Measurements from ENCODE around the gene RGS3.

The RGS3 gene

GRCh38 chr9:113492343-113493202 is 29.0 kb downstream of the RGS3 start:
- DNase-seq: no peak

DNA sequence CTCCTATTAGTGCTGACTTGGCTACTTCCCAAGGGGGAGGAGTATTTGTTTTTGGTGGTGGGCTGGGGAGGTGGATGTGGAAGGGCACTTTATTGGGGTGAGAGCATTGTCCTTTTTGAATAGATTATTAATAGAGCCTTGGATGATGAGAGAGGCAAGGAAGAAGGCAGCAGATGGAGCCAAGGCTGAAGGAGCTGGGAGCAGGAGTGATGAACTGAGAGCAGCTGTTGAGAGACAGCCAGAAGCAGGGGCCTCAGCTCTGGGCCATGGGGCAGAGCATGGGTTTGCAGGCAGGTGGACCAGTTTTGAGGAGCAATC is 29.6 kb downstream of the RGS3 start:
- DNase-seq: no peak

DNA sequence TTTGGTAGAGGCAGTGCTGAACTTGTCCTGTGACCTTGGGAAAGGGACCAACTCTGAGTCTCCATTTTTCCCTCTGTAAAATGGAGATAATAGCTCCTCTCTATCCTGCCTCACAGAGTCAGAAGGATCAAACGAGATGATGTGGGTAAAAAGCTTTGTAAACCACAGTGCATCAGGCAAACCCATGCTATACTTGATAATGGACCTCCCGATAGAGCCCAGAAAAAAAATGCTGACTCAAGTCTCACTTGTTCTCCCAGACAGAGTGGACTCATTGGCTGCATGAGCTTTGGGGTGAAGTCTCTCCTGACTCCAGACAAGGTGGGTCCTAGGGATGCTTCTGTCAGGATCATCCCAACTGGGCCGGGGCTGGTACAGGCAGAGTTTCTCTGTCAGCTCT is 32.0 kb downstream of the RGS3 start:
- DNase-seq: no peak

DNA sequence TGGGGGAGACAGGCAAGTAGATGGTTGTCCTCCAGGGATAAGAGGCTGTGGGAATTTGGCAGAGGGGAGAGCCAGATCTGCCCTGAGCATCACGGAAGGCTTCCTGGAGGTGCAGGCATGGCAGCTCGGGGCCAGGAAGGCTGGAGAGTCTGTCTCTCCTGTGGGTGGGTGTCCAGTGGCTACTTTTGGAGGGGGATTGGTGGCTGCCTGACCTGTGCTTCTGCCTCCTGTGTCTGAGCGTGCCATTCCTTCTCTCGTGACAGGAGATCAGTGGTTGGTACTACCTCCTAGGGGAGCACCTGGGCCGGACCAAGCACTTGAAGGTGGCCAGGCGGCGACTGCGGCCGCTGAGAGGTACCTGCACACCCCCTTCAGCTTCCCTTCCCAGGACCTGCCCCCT is 33.5 kb downstream of the RGS3 start:
- DNase-seq: no peak

- no peak for DNase-seq
Measured at GRCh38 chr9:113499153-113499875, 35.8 kb downstream of the RGS3 start.

DNA sequence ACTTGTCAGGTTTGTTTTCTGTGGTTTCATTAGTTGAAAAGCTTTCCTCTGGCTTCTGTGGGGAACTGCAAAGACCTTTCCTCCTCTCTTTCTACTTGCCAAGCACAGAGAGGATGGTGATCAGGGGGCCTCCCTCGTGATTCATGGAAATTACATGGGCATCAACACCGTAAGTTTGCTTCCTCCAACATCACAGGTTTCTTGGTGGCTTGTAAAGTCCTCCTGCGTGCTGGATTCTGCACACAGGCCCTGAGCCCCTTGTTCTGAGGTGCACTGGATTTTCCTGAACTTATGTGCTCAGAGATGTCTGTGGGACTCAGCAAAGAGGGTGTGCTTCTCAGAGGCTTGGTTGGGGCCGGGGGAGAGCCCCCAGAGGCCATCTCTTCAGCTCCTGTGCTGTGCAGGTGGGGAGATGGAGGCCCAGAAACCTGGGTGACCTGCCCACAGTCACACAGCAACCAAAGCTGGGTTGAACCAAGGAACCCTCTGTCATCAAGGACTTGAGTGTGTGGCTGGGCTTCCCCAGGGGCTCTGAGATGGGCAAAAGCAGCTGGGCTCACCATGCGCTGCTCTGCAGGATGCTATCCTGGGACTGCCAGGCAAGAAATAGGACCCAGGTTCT is 36.5 kb downstream of the RGS3 start:
- no peak for DNase-seq

GRCh38 chr9:113501129-113501686 is 37.7 kb downstream of the RGS3 start:
- DNase-seq: no peak

DNA sequence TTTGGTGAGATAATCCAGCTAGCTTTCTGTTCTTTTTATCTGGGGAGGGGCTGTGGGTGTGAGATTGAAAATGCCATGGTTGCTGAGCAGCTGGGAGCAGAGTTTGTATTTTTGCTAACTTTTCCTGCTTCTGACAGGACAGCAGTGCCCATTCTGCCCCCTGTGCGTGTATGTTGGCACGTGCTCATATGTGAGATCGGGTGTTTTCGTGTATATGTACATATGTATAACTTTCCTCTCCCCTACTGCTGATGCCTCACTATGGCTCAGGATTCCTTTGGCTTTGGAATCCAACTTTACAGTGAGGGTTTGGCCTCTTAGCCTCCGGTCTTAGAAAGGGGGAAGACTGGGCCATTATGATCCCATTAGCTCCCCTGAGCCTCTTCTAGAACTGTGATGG is 38.3 kb downstream of the RGS3 start:
- DNase-seq: no peak

DNA sequence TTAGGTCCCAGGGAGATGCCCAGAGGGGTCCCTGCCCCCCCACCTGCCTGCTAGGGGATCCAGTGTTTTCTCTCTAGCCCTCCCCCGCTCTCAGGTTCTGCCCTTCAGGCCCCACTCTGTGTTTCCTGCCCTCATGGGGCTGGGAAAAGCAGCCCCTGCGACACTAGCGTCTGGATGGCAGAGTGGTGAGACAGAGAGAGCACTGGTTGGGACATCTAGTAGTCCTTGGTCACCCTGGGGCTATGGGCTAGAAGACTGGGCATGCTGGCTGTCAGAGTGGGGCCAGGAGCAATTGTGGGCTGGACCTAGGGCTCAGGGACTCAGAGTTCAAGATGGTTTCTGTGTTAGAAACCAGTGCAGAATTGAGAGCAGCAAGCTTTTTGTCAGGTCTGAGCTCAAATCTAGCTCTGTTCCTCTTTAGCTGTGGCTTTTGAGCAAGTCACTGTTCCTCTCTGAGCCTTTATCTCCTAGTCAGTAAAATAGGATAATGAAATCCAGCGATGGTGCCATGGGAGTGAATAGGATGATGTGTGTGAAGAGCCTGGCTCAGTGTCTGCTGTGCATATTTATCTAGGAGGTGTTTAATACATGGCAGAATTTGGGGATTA is 39.0 kb downstream of the RGS3 start:
- no peak for DNase-seq

DNA sequence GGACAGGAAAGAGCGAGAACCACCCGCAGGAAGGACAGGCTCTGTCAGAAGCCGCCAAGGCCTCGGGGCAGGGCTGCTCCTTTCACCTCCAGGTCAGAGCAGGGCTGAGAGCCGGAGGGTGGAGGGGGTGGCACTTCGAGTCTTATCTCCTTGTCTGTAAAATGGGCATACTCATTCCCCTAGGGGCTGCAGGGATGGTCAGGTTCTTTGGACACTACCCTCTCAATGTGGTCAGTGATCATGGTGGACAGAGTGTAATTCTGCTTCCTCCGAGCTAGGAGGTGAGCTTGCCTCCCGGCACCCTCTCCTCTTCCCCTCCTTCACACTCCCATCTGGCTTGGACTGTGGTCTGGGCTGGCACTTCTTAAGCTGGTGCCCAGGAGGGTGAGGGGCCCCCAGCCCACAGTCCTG is 39.6 kb downstream of the RGS3 start:
- DNase-seq: no peak

DNA sequence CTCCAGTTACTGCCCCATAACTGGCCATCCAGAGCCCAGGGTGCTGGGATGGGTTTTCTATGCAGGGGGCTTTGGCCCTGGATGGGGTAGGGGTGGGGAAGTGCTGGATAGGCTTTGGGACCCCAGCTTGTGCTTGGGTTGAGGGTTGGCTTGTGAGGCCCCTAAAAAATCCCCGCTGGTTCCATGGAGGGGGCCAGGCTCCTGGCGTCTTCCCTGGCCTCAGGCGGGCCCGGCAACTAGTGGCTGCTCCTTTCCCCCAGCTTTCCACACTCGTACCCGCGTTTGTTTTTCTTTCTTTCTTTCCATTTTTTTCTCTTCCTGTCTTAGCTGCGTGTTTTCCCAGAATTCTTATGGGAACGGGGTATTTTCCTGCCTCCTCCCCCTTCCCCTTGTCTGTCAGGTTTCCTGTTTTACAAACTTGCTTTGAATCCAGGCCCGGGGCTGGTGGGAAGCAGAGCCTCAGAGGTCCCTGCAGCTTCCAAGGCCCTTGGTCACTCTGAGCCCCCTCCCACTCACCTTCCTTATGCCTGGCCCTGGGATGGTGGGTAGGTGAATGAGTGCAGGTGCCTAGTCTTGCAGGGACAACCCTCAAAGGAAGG is 40.2 kb downstream of the RGS3 start:
- DNase-seq: no peak

DNA sequence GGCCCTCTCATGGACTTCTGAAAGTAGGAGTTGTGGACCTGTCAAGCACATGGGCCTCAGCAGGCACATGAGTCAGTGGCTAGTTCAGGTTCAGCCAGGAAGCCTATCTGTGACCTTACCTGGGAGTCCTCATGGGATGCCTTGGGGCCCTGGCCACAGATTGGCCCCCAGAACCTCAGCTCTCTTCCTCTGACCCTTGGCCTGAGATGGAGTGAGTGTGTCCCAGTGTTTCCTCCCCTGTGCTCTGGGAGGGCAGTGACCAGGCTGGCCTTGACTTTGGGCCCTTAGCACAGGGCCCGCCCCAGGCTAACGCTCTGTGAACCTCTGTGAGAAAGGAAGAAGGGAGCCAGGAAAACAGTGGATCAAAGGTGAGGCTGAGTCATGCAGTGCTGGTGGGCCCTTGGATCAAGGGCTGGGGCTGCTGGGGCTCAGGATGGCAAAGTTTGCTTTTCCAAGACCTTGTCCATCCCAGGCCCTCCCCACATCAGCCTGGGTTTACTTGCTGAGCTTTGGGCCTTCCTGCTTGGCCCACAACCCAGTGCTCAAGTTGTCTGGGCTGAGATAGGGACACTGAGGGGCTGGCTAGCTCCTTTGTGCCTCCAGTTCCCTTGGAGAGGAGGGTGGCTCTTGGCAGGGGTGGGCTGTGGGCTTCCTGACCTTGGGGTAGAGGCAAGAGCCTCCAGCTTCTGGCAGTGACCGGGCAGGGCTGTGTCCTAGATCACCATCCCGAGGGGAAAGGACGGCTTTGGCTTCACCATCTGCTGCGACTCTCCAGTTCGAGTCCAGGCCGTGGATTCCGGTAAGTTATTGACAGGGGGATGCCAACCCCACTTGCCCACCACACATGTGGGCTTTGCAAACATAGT is 41.4 kb downstream of the RGS3 start:
- no peak for DNase-seq

DNA sequence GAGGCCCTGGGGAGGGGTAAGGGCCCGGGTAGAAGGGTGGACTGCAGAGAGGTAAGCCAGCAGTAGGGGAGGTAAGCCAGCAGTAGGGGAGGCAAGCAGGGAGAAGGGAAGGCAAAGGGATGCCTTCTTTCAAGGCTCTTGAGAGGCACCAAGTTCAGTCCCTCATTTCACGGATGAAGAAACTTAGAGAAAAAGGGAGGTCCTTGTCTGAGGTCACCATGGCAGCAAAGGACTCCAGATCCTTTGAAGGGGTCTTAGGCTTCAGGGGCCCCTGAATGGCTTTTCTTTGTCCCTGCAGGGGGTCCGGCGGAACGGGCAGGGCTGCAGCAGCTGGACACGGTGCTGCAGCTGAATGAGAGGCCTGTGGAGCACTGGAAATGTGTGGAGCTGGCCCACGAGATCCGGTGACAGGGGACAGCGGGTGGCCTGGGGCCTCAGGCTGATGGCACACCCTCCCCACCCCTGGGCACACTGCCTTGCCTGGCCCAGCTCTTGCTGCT is 42.6 kb downstream of the RGS3 start:
- no peak for DNase-seq

GRCh38 chr9:113507256-113507655 is 43.7 kb downstream of the RGS3 start:
- no peak for DNase-seq

DNA sequence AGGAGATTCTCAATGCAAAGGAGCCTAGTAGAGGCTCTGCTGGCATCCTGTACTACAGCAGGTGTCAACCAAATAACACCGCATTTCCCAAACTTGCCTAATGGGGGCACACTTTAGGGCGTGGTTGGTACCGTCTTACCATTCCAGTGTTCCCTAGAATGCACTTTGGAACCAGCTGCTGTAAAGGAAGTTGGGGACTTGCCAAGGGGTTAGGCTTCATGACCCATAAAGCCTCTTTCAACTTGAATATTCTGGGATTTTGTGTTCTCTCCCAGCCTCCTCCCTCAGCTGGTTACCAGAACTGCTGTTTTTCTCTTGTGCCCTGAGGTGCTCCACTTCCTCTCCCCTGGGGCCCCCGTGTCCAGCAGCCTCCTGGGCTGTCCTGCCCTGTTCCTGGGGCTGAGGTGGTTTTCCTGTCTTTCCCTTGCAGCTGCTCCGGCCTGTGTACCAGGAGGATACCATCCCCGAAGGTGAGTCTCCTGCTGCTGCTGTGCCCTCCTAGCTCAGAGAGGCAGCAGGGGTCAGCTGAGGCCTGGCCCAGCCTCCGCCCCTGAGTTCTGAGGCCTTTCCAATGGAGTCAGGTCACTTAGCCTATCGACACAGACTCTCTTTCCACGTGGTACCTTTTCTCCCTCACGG is 44.7 kb downstream of the RGS3 start:
- no peak for DNase-seq

GRCh38 chr9:113509463-113509862 is 45.9 kb downstream of the RGS3 start:
- no peak for DNase-seq

GRCh38 chr9:113511047-113511521 is 47.6 kb downstream of the RGS3 start:
- no peak for DNase-seq

GRCh38 chr9:113511856-113512761 is 48.6 kb downstream of the RGS3 start:
- DNase-seq: no peak

DNA sequence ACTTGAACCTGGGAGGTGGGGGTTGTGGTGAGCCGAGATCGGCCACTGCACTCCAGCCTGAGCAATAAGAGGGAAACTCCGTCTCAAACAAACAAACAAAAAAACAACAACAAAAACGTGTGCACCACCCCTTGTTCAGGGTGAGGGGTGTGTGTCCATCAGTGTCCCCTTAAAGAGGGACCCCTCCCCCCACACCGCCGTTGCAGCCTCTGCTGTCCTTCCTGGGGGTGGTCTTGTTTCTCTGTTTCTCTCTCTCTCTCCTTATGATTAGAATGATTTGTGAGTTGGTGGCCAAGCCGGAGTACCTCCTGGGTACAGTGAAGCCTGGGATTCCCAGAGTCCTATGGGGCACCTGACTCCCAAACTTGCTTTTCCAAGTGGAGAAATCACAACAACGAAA is 49.6 kb downstream of the RGS3 start:
- DNase-seq: no peak

GRCh38 chr9:113513536-113513935 is 50.0 kb downstream of the RGS3 start:
- no peak for DNase-seq
